HFF-Myc (cell line): Measurements from ENCODE around the gene MAK.
"Not testable (repeated sequence)": the region's sequence is repeated elsewhere in the genome, so short reads cannot be mapped to it uniquely, and the experiment has no call there.

Experiments
- DNase-seq: peaks from one replicate; pipeline ENCODE4 v3.0.0-alpha.2; 2011; ENCODE audit warnings: low read depth; ENCODE audit errors: extremely low read depth
- H3K4me3 ChIP-seq: replicated peaks from 2 replicates; pipeline ENCODE4 v1.5.1; 2011; ENCODE audit warnings: low read depth, mild to moderate bottlenecking, control low read depth, low read length
- TF ChIP-seq, protein P1 (sequence below): IDR thresholded peaks from 2 replicates; pipeline ENCODE4 v1.5.1; 2012; ENCODE audit warnings: mild to moderate bottlenecking, low read depth, low read length, control low read depth; ENCODE audit errors: missing control alignments

MAK gene

DNA sequence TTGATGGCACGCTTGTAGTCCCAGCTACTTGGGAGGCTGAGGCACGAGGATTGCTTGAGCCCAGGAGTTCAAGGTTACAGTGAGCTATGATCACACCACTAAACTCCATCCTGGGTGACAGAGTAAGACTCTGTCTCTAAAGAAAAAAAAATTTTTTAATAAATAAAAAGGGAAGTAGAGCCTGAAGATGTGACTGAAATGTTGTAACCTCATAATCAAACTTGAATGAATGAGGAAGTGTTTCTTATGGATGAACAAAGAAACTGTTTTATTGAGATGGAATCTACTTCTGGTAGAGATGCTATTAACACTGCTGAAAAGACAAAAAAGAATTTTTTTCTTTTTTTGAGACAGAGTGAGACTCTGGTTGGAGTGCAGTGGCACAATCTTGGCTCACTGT is 6.7 kb downstream of the MAK start:
- TF ChIP-seq, protein P1, sequence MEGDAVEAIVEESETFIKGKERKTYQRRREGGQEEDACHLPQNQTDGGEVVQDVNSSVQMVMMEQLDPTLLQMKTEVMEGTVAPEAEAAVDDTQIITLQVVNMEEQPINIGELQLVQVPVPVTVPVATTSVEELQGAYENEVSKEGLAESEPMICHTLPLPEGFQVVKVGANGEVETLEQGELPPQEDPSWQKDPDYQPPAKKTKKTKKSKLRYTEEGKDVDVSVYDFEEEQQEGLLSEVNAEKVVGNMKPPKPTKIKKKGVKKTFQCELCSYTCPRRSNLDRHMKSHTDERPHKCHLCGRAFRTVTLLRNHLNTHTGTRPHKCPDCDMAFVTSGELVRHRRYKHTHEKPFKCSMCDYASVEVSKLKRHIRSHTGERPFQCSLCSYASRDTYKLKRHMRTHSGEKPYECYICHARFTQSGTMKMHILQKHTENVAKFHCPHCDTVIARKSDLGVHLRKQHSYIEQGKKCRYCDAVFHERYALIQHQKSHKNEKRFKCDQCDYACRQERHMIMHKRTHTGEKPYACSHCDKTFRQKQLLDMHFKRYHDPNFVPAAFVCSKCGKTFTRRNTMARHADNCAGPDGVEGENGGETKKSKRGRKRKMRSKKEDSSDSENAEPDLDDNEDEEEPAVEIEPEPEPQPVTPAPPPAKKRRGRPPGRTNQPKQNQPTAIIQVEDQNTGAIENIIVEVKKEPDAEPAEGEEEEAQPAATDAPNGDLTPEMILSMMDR: no peak
- no peak overlapping the region for H3K4me3 ChIP-seq
- no peak for DNase-seq

DNA sequence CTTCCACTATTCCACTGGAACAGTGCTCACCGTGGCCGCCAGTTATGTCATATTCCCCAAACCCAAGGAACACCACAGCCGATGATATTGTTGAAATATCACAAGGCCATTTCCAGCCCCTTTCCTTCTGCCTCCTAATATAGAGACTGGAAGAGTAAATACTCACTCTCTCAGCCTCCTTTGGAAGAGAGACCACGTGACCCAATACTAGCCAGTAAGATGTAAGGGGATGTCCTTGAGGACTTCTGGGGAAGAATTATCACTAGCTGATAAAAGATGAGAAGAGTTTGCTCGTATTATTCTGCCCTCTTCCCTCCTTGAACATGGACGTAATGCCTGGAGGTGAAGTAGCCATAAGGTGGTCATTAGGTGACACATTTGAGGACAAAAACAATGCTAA is 13.5 kb downstream of the MAK start:
- no peak for DNase-seq
- TF ChIP-seq, protein P1: no peak
- H3K4me3 ChIP-seq: no peak overlapping the region

DNA sequence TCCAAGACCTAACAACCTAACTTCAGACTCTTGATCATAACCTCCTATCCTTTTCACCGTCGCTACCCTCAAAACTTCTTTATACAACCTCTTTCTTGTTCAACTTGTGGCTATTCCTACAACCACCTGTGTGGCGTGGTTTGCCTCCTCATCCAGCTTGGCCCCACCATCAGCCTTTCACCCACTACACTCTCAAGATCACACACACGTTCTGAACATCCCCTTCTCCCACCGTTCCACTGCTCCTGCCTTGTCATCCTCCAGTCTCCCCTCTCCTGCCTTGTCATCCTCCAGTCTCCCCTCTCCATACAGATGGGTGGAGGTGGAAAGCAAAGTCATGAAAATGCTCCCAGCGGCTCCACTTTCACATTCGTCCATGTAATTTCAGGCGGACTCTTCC is 14.0 kb downstream of the MAK start:
- TF ChIP-seq, protein P1: no peak
- H3K4me3 ChIP-seq: no peak overlapping the region
- DNase-seq: no peak

DNA sequence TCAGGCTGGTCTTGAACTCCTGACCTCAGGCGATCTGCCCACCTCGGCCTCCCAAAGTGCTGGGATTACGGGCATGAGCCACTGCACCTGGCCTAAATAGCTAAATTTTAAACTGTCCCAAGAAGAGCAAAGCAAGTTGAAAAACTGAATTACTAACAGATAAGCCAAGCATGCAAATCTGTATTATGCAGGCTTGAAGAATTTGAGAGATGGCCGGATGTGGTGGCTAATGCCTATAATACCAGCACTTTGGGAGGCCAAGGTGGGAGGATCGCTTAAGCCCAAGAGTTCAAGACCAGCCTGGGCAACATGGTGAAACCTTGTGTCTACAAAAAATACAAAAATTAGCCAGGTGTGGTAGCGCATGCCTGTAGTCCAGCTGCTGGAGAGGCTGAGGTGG is 24.2 kb downstream of the MAK start:
- DNase-seq, H3K4me3 ChIP-seq: not testable (repeated sequence)

DNA sequence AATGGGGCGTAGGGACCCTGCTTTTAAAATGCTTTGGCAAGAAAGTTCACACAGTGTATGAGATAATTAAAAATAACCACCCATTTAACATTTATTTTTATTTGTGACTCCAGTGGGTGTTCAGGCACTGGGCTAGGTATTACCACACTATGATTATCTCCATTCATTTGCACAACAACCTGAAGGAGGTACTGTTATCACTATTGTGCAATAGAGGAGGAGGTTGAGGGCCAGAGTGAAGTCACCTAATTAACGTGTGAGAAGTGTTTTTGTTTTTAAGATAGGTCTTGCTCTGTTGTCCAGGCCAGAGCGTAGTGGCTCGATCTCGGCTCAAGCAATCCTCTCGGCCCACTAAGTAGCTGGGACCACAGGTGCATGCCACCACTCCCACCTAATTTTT is 29.2 kb downstream of the MAK start:
- no peak overlapping the region for H3K4me3 ChIP-seq
- TF ChIP-seq, protein P1: no peak
- no peak for DNase-seq

DNA sequence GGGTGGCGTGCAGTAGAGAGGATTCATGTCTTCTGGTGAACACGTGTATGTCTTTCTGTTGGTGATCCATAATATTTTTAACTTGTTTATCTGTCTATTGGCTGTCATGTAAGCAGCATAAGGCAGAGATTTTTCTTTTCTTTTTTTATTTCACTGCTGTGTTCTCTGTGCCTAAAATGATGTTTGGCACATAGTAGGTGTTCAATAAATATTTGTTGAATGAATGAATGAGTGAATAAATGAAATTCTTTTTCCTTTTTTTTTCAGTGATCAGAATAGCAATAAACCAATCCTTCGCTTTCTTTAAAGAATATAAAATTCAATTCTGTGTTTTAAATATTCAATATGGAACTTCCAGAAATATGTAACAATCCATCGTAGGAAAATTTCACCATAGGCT is 30.0 kb downstream of the MAK start:
- TF ChIP-seq, protein P1: no peak
- no peak overlapping the region for H3K4me3 ChIP-seq
- no peak for DNase-seq

DNA sequence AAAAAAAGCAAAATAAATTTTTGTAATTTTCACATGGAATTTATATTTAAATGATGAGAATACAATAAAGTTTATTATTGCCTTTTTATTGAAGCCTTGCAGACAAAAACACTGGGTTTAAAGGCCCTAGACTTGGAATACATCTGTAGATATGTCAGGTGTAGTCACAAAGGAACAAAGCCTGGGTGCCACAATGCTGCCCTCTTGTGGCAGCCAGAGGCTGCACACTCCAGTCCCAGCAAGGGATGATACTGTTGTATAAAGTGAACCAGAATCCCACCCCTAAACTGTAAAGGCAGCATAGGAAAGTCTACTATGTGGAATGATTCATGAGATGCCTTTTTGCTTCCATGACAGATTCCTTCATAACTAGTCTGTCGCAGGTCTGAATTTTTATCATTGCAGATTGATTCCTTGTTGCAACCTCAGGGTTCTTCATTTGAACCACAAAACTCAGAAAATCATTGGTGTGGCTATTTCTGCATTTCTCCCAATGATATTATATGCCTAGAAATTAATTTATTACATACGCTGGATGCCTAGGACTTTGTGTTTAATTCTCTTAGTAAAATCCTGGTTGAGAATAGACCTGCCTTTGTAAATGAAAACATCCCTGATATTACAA is 37.0 kb downstream of the MAK start:
- TF ChIP-seq, protein P1: peak; percentile 100
- H3K4me3 ChIP-seq: no peak overlapping the region
- DNase-seq: peak; percentile 42
